NCI-H2107 (cell line): Measurements from ENCODE around the gene BABAM2.
A peak's percentile ranks its signal among the peaks of the same experiment; 100 is the strongest.
"Not testable (repeated sequence)": the region's sequence is repeated elsewhere in the genome, so short reads cannot be mapped to it uniquely, and the experiment has no call there.

Experiments used
- DNase-seq: peaks from one replicate; lab custom pipeline; 2025; lab: John Stamatoyannopoulos, UW

BABAM2 gene

DNA sequence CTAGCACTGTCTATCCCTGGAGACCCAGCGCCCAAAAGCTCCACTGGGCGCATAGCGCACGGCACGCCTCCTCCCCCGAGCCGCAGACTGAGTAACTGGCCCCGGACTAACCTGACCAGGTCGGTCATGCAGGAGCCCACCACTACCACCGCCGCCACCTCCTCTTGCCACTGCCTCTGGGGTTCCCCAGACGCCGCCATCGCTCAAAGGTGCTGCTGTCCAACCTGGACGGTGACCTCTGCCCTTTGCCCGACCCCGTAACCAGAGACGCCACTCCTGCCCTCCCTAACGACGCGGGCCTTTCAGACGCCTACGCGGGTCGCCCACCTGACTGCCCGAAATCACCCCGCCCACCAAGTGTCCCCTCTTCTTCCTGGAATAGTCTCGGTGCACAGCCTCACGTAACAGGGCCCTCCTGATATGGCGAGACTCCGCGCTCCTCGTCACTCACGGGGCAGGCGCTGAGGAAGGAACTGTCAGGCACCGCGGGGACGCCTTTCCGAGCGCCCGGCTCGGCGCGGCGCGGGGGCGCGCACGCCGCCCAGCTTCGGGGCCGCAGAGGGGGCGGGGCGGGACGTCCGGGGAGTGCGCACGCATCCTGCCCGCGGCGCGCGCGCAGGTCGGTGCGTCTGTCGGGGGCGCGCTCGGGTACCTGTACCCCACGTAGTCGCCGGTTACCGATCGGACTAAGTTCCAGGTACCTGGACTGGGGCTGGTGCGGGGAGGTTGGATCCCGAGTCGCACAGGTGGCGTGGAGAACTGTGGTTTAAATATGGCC lies at the start of gene BABAM2, which contains the start of gene RBKS:
TSS of gene BABAM2 (plus strand) at position 584 of the 778 bp plus-strand sequence. CDS start 3,828 bp downstream, outside the sequence.
TSS of gene RBKS (minus strand) at position 242 of the 778 bp plus-strand sequence. CDS start at position 200, 42 bp downstream.
- DNase-seq: peak; percentile 62

DNA sequence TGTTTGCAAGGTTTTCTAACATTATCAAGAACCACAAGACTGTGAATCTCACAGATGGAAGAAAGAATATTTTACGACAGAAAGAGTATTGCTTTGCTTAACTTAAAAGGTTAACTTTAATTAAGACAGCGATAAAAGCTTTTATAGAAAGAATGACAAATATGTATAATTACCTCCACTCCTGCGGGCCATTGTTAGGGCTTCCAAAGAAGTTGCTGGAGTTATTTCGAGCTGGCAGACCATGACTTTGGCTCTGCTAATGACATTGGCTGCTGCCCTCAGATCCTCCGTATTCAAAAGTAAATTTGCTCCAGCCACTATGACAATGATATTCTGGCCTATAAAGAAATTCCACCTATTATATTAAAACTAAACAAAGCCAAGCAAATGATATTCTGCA lies 47.6 kb upstream of the BABAM2 start:
- DNase-seq: no peak

DNA sequence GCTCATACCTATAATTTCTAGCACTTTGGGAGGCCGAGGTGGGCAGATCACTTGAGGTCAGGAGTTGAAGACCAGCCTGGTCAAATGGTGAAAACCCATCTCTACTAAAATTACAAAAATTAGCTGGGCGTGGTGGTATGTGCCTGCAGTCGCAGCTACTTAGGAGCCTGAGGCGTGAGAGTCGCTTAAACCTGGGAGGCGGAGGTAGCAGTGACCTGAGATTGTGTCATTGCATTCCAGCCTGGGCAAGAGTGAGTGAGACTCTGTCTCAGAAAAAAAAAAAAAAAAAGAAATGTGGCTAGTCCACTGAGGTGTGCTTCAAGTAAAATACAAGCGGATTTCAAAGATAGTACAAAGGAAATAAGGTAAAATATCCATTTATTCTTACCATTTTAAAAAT lies 46.5 kb upstream of the BABAM2 start:
- DNase-seq: no peak

DNA sequence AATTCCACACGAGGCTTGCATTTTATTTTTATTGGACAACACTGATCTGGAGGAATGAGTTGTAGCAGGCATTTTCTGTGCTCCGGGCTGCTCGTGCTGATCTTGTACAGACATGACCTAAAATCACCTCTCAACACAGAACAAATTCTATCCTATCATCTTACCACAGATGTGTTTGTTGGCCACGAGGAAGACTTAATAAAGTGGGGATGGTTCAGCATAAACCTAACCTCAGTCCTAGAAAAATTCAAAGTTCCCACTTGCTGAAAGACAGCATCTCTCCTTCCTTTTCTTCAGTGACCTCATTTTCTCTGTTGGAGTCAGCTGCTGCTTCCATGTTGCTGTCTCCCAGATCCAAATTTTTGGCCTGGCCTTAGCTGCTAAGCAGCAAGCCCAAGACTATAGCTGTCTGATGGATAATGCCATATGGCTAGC lies 45.7 kb upstream of the BABAM2 start:
- DNase-seq: no peak

DNA sequence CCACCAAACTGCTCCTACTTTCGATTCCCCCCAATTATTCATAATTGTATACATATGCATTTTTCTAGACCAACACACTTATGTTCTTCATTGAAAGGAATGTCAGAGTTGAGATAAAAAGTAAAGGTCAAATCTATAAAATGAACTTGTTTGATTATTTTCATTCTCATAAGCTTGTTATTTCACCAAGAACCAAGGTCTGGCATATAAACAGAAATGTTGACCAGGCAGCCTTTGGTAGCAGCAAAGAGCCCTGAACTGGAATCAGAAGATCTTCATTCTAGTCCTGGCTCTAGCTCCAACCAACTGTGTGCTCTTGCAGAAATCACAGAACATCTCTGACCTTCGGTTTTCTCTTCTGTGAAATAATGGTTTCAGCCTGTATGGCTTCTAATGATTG lies 43.2 kb upstream of the BABAM2 start:
- no peak for DNase-seq

DNA sequence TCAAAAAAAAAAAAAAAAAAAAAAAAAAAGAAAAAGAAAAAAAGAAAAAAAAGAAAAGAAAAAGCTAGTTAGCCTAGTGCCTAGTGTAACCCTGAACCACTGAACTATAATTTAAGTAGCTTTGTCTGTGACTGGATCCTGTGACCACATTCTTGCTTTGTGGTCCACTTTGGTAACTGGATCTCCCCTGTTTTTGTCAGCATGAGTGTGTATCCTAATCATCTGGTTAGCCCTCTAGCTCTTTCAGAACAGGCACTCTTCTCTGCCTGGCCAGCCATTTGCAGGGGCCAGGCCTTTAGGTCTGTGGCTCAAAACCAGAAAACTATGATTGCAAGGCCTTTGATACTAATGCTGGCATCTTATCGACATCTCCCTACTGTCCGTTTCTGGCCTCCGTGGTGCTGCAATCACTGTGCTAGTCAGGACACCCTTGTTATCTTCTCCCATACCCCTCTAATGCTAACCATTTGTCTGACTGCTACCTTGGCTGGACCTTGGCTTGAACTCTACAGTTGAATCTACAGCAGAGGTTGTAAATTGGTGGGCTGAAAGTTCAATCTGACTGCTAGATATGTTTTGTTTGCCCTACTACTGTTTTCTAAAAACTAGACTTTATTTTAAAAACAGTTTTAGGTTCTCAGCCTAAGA lies 40.8 kb upstream of the BABAM2 start:
- DNase-seq: no peak

DNA sequence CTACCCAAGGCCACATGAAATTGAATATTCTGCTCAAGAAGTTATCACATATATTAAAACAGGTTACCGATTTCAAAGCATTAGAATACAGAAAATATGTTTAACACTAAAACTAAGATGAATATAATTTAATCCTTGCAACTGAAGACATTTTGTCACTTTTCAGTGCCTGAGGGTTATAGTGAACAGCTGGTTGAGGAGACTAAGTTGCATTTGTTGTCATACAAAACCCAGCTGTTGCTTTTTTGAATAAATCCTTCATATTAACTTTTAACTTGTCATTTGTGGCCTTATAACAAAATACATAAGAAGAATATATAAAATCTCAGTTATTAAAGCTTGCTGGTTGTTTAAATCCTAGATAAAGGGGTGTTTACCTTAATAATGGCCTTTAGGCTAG lies 37.8 kb upstream of the BABAM2 start:
- no peak for DNase-seq

DNA sequence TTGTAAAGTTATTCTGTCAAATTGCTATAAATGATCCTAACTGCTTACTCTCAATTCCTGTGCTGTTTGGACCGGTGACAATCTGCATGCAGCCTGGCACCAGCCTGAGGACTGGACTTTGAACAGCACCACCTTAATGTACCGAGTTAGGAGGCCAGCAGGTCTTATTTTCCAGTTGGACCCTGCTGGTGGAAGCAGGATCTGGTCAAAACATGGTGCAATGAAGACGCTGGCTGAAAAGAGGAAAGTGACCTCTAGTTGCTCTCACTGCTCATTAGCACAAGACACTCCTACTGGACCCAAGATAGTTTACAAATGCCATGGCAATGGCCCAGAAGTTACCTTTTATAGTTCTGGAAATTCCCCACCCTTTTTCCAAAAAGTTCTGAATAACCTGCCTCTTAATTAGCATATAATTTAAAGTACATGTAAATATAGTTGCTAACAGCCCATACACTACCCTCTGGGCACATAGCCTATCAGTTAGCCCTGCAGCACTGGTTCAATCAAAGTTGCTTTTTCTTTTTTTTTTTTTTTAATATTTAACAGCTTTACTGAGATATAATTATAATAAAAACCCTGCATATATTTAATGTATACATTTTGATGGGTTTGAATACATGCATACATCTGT lies 36.2 kb upstream of the BABAM2 start:
- DNase-seq: no peak

DNA sequence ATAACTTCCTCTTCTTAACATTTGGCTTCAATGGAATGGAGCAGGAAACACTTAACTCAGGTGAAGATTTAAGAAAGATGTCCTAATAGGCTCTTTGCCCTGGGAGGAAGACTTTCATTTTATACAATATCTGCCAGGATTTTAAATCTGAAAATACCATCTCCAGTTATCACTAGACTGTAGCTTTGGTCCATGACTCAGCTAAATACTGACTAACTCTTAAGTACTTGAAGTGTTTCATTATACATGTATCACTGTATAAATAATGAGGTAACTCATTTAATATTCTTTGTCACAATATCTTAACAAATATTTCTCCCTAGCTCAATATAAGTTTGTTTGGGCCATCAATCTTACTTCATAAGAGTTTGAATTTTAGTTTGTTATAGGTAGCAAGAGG lies 35.1 kb upstream of the BABAM2 start:
- DNase-seq: no peak

DNA sequence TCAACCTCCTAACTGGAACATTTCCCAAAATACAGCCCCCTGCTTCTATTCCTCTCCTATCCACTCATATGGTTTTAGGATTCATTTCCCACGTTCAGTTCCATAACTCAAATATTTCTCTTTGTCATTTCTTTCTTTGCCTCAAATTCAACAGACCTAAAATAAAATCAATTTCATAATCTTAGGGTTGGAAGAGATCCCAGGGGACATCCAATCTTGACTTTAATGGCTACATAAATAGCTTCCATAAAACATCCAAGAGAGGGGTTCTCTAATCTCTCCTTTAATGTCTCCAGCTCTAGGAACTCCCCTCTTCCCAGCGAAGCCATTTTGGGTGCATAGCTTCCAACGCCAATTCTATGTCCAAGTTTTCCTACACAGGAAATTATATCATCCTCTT lies 34.1 kb upstream of the BABAM2 start:
- no peak for DNase-seq

DNA sequence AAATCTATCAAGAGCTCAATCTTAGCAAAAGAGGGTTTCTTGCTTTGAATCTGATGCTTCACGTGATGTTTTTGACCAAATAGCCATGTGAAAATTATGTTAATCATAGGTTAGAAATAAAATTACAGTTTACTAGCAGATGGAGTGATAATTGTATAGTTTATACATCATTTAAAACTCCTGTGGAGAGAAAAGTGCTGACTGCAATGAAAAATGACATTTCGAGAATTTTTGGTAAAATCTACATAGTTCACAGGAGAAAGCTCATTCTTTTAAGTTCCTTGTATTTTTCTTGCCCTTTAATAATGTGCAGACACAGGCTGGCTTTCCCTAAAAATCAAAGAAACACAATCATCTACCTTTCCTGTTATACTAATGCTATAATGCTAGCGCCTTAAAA lies 33.6 kb upstream of the BABAM2 start:
- DNase-seq: no peak

DNA sequence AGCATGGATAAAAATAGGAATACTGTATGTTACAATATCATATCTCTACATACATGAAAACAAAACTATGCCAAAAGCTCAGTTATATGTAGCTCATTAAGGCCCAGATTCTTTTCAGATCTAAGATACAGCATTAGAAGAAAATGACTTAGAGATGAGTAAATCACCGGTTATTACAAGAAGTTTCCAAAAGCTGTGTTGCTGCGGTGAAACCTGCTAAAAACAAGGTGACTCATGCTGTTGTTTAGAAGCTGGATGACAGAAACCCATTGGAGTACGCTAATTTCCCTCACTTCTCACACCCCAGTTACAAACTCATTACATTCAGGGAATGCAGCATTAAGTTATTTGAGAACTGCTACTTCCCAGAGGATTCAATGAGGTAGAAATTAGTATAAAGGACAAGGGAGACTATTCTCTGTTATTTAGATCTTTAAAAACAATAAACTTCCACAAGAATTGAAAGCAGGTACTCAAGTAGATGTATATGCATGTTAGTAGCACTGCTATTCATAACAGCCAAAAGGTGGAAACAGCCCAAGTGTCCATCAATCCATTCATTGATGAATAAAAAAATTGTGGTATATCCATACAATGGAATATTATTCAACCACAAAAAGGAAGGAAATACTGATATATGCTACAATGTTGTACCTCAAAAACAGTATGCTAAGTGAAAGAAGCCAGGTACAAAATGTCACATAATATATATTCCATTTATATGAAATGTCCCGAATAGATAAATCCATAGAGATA lies 32.9 kb upstream of the BABAM2 start:
- DNase-seq: no peak

DNA sequence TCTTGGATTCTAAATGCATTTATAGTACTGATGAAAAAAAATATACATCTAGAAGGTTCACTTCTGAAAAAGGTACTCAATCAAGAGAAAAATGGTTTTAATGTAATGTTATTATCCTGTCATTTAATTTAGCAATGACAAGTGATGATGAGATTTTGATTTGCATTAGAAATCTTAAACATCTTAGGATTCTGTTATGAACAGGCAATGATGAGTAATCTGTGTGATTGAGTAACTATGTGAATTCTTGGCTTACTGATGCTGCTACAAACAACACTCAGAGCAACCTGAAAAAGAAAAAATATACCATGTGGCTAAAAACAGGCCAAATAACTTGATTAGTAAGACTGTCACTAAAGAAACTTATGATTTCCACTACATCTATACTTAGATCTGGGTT lies 30.4 kb upstream of the BABAM2 start:
- DNase-seq: no peak

DNA sequence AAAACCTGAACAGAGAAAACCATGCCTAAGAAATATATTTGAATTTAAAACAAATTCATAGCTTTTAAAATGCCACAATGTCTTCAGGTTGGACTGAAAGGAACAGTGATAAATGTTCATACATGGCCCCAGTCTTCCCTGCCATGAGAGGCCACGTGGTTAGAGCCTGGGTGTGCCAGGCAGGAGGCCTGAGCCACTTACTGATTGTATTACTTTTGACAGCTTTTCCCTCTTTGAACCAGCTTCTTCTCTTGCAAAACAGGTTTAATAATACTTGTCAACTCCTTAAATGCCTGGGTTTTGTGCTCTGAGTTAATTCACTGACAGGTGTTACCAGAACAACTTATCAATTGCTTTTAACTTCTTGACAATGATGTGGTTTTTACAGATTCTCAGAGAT lies 27.4 kb upstream of the BABAM2 start:
- no peak for DNase-seq

DNA sequence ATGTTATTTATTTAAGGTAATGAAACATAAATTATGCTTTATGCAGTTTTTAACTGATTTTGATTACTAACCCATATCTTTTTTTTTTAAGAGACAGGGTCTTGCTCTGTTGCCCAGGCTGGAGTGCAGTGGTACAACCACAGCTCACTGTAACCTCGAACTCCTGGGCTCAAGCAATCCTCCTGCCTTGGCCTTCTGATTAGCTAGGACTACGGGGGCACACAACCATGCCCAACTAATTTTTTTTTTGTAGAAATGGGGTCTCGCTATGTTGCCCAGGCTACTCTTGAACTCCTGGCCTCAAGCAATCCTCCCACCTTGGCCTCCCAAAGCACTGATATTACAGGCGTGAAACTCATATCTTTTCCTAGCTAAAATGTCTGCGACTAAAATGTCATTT lies 26.6 kb upstream of the BABAM2 start:
- not testable (repeated sequence) for DNase-seq

DNA sequence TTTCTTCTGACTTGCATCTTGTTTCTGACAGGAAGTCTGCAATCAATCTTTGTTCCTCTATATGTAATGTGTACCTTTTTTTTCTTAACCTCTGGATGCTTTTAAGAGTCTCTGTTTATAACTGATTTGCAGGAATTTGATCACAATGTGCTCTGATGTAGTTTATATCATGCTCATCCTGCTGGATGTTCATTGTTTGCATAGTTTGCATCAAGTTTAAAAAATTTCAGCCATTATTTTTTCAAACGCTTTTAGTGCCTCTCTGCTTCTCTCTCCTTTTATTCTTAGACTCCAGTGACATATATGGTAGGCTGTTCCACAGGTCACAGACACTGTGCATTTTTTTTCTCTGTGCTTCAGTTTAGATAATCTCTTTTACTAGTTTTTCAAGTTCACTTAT lies 24.3 kb upstream of the BABAM2 start:
- DNase-seq: no peak

DNA sequence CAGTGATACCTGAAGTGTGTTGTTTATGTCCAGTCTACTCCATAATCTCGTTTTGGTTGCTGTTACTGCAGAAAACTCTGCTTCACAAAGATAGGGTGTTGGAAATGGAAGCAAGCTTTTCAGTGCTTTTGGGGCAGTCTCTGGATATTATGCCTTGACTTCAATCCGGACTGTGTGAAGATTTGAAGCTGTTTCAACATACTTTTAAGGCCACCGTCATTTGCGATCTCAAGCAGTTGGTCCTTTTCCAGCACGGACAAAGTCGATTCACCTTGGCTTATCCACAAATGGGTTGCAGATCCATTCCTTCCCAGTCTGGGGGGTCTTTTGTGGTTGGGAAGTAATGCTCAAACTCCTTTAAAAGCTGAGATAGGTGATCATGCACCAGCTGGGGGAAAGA lies 20.8 kb upstream of the BABAM2 start:
- DNase-seq: no peak

DNA sequence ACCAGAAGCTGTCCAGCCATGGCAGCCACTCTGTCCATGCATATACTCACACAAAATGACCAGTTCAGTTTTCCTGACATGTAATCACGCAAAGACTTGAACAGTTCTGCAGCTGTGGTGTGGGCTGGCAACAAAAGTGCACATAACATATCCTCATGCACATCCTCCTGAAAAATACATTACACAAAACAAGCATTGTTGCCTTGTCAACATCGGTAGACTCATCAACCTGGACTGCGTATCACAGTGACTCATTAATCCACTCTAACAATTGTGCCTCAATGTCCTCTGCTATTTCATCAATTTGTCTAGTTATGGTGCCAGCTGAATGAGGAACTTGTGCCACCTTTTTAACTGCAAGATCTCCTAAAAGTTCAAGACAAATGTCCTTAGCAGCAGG lies 19.8 kb upstream of the BABAM2 start:
- no peak for DNase-seq

DNA sequence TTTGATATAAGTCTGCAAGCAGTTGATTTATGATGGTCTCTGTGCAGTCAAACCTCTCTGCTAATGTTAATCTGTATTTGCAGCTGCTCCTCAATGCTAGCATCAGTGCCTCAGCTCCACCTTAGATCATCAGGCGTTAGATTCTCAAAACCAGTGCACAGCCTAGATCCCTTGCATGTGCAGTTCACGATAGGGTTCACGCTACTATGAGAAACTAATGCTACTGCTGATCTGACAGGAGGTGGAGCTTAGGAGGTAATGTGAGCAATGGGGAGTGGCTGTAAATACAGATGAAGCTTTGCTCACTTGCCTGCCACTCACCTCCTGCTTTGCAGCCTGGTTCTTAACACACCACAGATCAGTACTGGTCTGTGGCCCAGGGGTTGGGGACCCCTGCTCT lies 18.7 kb upstream of the BABAM2 start:
- DNase-seq: no peak

DNA sequence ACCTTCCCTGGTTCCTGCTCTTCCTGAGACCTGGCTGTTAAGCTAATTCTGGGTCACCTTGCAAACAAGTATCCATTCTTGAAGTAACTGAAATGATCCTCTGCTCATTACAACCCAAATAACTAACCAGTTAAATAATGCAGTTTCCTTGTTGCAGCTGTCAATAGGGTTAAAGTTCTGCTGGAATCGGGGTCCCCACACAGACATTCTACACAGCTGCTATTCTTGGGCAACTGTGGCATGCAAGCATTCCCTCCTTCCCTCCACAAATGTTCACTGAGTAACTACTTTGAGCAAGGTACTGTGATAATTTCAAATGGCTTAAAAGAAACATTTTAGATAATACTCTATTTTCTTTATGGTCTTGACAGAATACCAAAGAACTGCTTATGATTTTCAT lies 17.4 kb upstream of the BABAM2 start:
- DNase-seq: no peak

DNA sequence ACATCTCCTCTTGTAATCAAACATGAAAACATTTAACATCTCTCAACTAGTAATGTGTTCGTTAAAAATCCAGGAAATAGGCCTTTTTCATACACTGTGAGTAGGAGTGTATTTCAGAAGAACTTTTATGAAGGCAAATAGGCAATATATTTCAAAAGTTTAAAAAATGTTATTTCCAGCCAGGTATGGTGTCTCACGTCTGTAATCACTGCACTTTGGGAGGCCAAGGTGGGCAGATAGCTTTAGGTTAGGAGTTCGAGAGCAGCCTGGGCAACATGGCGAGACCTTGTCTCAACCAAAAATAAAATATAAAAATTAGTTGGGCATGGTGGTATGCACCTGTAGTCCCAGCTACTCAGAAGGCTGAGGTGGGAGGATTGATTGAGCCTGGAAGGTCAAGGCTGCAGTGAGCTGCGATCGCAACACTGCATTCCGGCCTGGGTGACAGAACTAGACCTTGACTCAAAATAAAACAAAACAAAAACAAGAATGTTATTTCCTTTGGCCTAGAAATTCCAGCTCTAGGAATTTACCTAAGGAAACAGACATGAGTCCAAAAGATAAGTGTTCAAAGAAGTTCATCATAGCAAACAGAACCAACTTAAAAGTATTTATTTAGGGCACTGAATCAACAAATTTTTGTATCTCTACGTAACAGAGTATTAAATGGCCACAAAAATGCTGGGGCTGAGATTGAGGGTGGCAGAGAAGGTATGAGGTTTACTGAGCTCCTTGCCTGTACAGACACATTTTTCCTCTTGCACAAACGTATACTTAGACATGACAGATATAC lies 15.2 kb upstream of the BABAM2 start:
- no peak for DNase-seq

DNA sequence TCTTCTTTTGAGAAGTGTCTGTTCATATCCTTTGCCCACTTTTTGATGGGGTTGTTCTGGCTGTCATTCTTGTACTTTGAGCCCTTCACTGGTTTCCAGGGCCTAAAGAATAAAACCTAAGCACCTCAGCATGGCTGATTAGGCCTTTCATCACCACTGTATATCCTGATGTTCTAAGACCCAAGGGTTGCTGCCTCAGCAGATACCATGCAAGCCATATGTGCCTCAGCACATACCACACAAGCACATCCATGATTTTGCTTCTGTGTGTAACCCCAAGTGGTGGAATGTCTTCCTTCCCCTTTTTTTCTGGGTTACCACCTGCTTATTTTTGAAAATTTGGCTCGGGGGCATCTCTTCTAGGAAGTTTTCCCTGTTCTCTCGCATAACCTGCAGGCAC lies 11.7 kb upstream of the BABAM2 start:
- no peak for DNase-seq
